ENCODE results near the gene SELENOT.

DNA sequence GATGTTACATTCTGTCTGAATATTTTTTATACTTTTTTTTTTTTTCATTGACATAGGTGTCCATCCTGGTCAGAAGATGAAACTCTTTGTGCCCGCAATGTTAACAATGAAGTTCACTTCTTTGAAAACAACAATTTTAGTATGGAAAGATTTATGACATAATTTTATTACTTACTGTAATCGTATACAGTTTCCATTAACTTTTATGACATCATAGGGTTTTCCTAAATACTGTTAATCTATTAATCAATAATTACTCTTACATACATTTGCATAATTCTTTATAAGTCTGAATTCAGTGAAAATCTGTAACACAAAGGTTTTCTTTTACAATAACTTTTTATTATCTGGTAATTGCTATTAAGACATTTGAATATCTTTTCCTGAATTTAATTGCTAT, 38.9 kb upstream of the SELENOT start:
- no peak for TF ChIP-seq ZNF274 (IDR thresholded peaks at IDR 0.05; ENCODE audit: low read depth, low read length)
- TF ChIP-seq YY1 (IDR thresholded peaks at IDR 0.05; ENCODE audit: insufficient read depth, insufficient read length): no peak
- TF ChIP-seq SUZ12 (IDR thresholded peaks at IDR 0.05; ENCODE audit: extremely low read depth, insufficient read depth, insufficient read length): no peak
